ENCODE measurements around the gene C19orf12.

C19orf12 gene

DNA sequence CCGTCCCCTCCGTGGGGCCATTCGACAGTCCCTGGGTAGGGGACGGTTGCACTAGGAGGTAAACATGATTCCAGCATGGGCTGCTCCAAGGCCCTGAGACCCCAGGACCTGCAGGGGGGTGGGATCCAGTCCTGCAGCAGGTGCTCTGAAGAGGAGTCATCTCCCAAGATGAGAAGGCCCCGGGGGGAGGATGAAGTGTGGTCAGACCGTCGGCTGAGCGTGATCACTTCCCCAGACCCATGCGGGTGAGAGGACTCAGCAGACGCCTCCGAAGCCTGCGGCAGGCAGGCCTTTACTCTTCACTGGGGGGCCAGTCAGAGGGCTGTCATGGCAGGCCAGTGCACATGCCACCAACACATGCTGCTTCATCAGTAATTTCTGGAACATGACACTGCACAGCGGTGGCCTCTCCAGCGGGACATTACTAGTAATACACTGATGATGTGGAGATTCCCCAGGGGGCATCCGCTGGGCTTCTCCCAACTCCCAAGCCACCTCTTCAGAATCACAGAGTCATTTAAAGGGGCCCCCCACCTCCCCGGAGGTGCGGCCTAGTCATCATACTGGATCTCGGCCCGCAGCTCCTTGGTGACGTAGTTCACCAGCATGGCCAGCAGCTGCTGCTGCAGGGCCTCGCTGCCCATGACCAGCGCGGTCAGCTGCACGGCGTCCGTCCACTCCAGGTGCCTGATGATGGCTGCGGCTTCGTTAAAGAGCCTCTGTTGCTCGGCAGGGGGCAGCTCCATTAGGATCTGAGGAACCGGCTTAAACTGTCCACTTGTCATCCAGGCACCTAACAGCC is 12.7 kb downstream of the C19orf12 start:
- peaks cover 43% of the 10 kb centered on the region for H3K36me3 ChIP-seq
- TF ChIP-seq, protein P1, sequence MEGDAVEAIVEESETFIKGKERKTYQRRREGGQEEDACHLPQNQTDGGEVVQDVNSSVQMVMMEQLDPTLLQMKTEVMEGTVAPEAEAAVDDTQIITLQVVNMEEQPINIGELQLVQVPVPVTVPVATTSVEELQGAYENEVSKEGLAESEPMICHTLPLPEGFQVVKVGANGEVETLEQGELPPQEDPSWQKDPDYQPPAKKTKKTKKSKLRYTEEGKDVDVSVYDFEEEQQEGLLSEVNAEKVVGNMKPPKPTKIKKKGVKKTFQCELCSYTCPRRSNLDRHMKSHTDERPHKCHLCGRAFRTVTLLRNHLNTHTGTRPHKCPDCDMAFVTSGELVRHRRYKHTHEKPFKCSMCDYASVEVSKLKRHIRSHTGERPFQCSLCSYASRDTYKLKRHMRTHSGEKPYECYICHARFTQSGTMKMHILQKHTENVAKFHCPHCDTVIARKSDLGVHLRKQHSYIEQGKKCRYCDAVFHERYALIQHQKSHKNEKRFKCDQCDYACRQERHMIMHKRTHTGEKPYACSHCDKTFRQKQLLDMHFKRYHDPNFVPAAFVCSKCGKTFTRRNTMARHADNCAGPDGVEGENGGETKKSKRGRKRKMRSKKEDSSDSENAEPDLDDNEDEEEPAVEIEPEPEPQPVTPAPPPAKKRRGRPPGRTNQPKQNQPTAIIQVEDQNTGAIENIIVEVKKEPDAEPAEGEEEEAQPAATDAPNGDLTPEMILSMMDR (IDR thresholded peaks at IDR 0.05) = no peak
- no peaks in the 10 kb centered on the region for H3K9me3 ChIP-seq
- no peaks in the 10 kb centered on the region for H3K27me3 ChIP-seq
- no peak overlapping the region for H3K4me3 ChIP-seq (ENCODE audit: low read depth in 1 of 2, low read length in 1 of 2)
- no peaks in the 10 kb centered on the region for H3K4me1 ChIP-seq (ENCODE audit: control insufficient read depth in 1 of 2, insufficient read depth in 1 of 2, low read depth in 1 of 2, low read length in 1 of 2)
- no peak overlapping the region for H3K27ac ChIP-seq

DNA sequence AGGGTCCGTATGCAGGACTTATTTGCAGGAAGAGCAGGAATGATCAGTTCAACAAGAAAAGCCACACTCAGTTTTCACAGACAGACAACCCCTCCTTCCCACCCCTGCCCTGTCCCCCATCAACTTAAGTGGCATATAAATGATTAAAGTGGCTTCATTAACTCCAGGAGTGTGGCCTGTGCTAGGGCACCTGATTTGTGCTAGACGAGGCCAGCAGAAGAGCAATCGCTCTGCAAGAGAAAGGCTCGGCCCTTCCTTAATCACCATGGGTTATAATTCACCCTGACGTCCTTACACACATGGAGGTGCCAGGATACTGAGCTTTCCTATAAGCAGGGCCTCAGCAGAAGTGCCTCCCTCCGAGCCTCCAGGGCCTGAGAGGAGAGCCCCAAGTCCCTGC is 14.6 kb downstream of the C19orf12 start:
- peaks cover 31% of the 10 kb centered on the region for H3K36me3 ChIP-seq
- no peak overlapping the region for H3K4me3 ChIP-seq (ENCODE audit: low read depth in 1 of 2, low read length in 1 of 2)
- H3K27ac ChIP-seq = no peak overlapping the region
- no peaks in the 10 kb centered on the region for H3K9me3 ChIP-seq
- H3K27me3 ChIP-seq = no peaks in the 10 kb centered on the region
- TF ChIP-seq, protein P1 (IDR thresholded peaks at IDR 0.05) = no peak
- H3K4me1 ChIP-seq (ENCODE audit: control insufficient read depth in 1 of 2, insufficient read depth in 1 of 2, low read depth in 1 of 2, low read length in 1 of 2) = no peaks in the 10 kb centered on the region

DNA sequence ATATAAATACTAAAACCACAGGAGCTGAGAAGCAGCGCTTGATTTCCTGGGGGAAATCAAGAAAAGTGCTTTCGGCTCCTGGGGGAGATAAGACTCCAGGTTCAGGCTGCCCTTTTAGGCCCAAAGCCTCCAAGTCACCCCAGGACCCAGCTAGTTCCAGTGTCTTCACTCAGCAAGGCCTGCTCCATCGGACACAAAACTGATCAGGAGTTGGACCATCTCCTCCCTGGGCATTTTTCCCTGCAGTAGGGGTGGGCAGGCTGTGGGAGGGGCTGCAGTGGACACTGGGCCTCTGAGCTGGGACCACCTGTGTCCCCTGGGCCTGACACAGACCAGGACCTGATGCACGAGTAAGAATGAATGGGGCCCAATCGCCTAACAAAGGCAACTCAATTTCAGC is 15.2 kb downstream of the C19orf12 start:
- H3K4me3 ChIP-seq (ENCODE audit: low read depth in 1 of 2, low read length in 1 of 2) = no peak overlapping the region
- peaks cover 29% of the 10 kb centered on the region for H3K36me3 ChIP-seq
- TF ChIP-seq, protein P1 (IDR thresholded peaks at IDR 0.05) = no peak
- no peaks in the 10 kb centered on the region for H3K27me3 ChIP-seq
- H3K4me1 ChIP-seq (ENCODE audit: control insufficient read depth in 1 of 2, insufficient read depth in 1 of 2, low read depth in 1 of 2, low read length in 1 of 2) = peaks cover 0 to under 1% of the 10 kb centered on the region in 2 experiments
- H3K9me3 ChIP-seq = no peaks in the 10 kb centered on the region
- no peak overlapping the region for H3K27ac ChIP-seq

DNA sequence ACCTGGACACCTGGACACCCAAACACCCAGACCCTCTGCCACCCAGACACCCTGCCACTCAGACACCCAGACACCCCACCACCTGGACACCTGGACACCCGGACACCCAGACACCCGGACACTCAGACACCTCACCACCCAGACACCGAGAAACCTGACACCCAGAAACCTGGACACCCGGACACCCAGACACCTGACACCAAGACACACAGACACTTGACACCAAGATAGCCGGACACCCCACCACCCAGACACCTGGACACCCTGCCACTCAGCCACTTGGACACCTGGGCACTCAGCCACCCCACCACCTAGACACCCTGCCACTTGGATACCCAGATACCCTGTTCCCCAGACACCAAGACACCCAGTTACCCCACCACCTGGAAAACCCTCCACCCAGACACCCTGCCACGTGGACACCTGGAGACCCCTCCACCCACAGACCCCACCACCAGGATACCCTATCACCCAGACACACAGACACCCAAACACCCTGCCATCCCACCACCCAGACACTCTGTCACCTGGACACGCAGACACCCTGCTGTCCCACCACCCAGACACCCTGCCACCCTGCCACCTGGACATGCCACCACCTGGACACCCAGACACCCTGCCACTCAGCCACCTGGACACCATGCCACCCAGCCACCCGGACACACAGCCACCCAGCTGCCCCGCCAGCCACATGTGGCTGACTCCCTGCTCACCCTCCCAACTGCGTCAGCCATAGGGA is 17.4 kb downstream of the C19orf12 start:
- Histone ChIP-seq H3K27ac (no peak overlapping the region), H3K36me3 (peaks cover 13% of the 10 kb centered on the region), H3K27me3 (no peaks in the 10 kb centered on the region), H3K4me1 (ENCODE audit: control insufficient read depth in 1 of 2, insufficient read depth in 1 of 2, low read depth in 1 of 2, low read length in 1 of 2) (peaks cover 10% of the 10 kb centered on the region in 2 experiments), H3K9me3 (no peaks in the 10 kb centered on the region), H3K4me3 (ENCODE audit: low read depth in 1 of 2, low read length in 1 of 2) (no peak overlapping the region)
- TF ChIP-seq, protein P1 (IDR thresholded peaks at IDR 0.05) = no peak

DNA sequence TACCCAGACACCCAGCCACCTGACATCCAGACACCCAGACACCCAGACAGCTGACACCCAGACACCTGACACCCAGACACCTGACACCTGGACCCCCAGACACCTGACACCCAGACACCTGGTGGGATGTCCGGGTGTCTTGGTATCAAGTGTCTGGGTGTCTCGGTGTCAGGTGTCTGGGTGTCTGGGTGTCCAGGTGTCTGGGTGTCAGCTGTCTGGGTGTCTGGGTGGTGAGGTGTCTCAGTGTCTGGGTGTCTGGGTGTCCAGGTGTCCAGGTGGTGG is 18.6 kb downstream of the C19orf12 start:
- Histone ChIP-seq H3K4me1 (ENCODE audit: control insufficient read depth in 1 of 2, insufficient read depth in 1 of 2, low read depth in 1 of 2, low read length in 1 of 2) (peaks cover 10% of the 10 kb centered on the region in 2 experiments), H3K27me3 (no peaks in the 10 kb centered on the region), H3K9me3 (no peaks in the 10 kb centered on the region), H3K36me3 (peaks cover under 1% of the 10 kb centered on the region), H3K4me3 (ENCODE audit: low read depth in 1 of 2, low read length in 1 of 2) (no peak overlapping the region), H3K27ac (no peak overlapping the region)
- TF ChIP-seq, protein P1 (IDR thresholded peaks at IDR 0.05) = no peak
